ENCODE measurements around the gene NR5A2. TPM values are rescaled to one million over a fixed set of nuclear protein-coding genes. Genes with fewer than 3 reads are reported as not detected.

The NR5A2 gene
- total RNA-seq, 2 donors from 2014 or later: 45.5 to 65.9 TPM

- DNase-seq: no peak
- H3K27ac ChIP-seq: peak overlapping the region; percentile 75
- TF ChIP-seq, protein P1, sequence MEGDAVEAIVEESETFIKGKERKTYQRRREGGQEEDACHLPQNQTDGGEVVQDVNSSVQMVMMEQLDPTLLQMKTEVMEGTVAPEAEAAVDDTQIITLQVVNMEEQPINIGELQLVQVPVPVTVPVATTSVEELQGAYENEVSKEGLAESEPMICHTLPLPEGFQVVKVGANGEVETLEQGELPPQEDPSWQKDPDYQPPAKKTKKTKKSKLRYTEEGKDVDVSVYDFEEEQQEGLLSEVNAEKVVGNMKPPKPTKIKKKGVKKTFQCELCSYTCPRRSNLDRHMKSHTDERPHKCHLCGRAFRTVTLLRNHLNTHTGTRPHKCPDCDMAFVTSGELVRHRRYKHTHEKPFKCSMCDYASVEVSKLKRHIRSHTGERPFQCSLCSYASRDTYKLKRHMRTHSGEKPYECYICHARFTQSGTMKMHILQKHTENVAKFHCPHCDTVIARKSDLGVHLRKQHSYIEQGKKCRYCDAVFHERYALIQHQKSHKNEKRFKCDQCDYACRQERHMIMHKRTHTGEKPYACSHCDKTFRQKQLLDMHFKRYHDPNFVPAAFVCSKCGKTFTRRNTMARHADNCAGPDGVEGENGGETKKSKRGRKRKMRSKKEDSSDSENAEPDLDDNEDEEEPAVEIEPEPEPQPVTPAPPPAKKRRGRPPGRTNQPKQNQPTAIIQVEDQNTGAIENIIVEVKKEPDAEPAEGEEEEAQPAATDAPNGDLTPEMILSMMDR (IDR thresholded peaks at IDR 0.05): no peak
- H3K36me3 ChIP-seq: no peaks in the 10 kb centered on the region
- peak overlapping the region; percentile 66 to 92 for H3K9ac ChIP-seq (ENCODE audit: low read depth in 2 of 2, low read length in 2 of 2)
- peaks cover 12% of the 10 kb centered on the region for H3K27me3 ChIP-seq
- H3K4me3 ChIP-seq: peak overlapping the region; percentile 60
- intact Hi-C loops (cut with DNase I): no loop called here
- no peaks in the 10 kb centered on the region for H3K4me1 ChIP-seq
- H3K9me3 ChIP-seq: no peaks in the 10 kb centered on the region
These were observed 15.2 kb downstream of the NR5A2 start for GRCh38 chr1:200042552-200043335.

DNA sequence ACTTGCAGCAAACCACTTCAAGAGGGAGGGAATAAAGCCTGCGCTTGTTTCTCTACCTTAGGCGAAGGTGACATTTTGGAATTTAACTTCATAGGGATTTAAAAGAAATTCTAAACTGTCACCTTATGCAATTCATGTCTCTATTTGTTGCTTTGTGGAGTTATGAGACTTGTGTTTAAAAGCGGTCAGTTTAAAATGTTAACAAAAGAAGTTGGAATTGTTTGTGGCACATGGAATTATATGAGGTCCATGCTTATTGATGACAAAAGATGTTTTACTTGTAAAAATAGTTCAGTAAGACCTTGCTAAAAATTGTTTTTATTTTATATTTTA is 15.8 kb downstream of the NR5A2 start:
- DNase-seq: no peak
- no peaks in the 10 kb centered on the region for H3K9me3 ChIP-seq
- peak overlapping the region; percentile 75 for H3K27ac ChIP-seq
- peak overlapping the region in 1 of 2 donors; percentile 92 for H3K9ac ChIP-seq (ENCODE audit: low read depth in 2 of 2, low read length in 2 of 2)
- intact Hi-C loops (cut with DNase I): no loop called here
- no peaks in the 10 kb centered on the region for H3K4me1 ChIP-seq
- TF ChIP-seq, protein P1 (IDR thresholded peaks at IDR 0.05): no peak
- H3K27me3 ChIP-seq: peaks cover 12% of the 10 kb centered on the region
- no peaks in the 10 kb centered on the region for H3K36me3 ChIP-seq
- peak overlapping the region; percentile 60 for H3K4me3 ChIP-seq

GRCh38 chr1:200046115-200046514 is 18.6 kb downstream of the NR5A2 start:
- no peak for DNase-seq
- Histone ChIP-seq H3K4me3 (no peak overlapping the region), H3K4me1 (no peaks in the 10 kb centered on the region), H3K9me3 (no peaks in the 10 kb centered on the region), H3K9ac (ENCODE audit: low read depth in 2 of 2, low read length in 2 of 2) (no peak overlapping the region), H3K27ac (no peak overlapping the region), H3K27me3 (no peaks in the 10 kb centered on the region), H3K36me3 (no peaks in the 10 kb centered on the region)
- intact Hi-C loops (cut with DNase I): no loop called here
- TF ChIP-seq, protein P1 (IDR thresholded peaks at IDR 0.05): no peak

DNA sequence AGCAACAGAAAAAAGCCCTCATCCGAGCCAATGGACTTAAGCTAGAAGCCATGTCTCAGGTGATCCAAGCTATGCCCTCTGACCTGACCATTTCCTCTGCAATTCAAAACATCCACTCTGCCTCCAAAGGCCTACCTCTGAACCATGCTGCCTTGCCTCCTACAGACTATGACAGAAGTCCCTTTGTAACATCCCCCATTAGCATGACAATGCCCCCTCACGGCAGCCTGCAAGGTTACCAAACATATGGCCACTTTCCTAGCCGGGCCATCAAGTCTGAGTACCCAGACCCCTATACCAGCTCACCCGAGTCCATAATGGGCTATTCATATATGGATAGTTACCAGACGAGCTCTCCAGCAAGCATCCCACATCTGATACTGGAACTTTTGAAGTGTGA is 20.7 kb downstream of the NR5A2 start:
- H3K4me3 ChIP-seq: no peak overlapping the region
- no peaks in the 10 kb centered on the region for H3K9me3 ChIP-seq
- intact Hi-C loops (cut with DNase I): no loop called here
- H3K9ac ChIP-seq (ENCODE audit: low read depth in 2 of 2, low read length in 2 of 2): no peak overlapping the region
- H3K36me3 ChIP-seq: no peaks in the 10 kb centered on the region
- no peaks in the 10 kb centered on the region for H3K27me3 ChIP-seq
- TF ChIP-seq, protein P1 (IDR thresholded peaks at IDR 0.05): no peak
- DNase-seq: no peak
- no peaks in the 10 kb centered on the region for H3K4me1 ChIP-seq
- H3K27ac ChIP-seq: no peak overlapping the region

DNA sequence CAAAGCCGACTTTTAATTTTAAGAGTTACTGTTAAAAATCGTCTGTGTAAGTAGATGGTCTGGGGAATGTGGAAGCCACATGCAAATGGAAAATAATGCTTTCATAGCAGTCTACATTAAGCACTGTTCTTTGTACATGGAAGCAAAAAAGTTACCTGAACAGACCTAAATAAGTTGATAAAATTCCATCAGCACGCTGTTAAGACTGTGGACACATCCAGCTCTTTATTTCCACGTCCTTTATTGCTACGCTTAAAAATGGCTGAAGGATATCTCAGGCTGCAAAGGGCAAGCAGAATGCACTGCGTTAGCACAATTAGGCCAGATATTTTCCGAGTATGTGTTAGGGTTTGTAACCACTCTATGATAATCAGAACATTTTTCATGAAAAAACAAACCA is 22.3 kb downstream of the NR5A2 start:
- TF ChIP-seq, protein P1 (IDR thresholded peaks at IDR 0.05): no peak
- intact Hi-C loops (cut with DNase I): no loop called here
- Histone ChIP-seq H3K9ac (ENCODE audit: low read depth in 2 of 2, low read length in 2 of 2) (no peak overlapping the region), H3K27me3 (no peaks in the 10 kb centered on the region), H3K4me1 (no peaks in the 10 kb centered on the region), H3K4me3 (no peak overlapping the region), H3K27ac (no peak overlapping the region), H3K36me3 (no peaks in the 10 kb centered on the region), H3K9me3 (no peaks in the 10 kb centered on the region)
- no peak for DNase-seq

All from colonic mucosa (tissue), 4 donors.